Measurements from ENCODE around the gene GNAI1.

DNA sequence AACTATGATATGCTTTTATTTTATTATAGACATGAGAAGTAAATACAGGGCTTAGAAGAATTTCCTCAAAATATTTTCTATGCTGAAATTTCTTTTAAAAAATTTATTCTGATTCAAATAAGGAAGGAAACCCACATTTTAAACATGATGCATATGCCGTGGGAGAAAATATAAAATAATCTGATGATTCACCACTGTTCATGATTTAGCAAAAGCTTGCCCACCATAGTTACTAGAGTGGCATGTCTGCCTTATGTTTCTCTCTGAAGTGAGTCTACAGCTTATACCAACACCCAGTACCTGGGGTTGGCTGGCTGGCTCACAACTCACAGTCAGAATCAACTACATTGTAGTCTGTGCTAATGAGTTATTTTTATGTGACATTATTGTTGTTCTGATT is 102.0 kb downstream of the GNAI1 start:
- TF ChIP-seq CTCF (IDR thresholded peaks at IDR 0.05), result no peak
- no peak for TF ChIP-seq POLR2A (IDR thresholded peaks at IDR 0.05)

Data from uterus (tissue), 2 donors.